Trophoblast cell (in vitro differentiated cells and primary cell): ENCODE measurements around the gene RPS6KL1.

Experiments
- DNase-seq, 2 donors: peaks; one replicate each; pipeline ENCODE4 v3.0.0-alpha.2; 2016
- H2AFZ ChIP-seq: 2 replicates; pipeline ENCODE4 v1.6.1; 2013; ENCODE audit warnings: low read length, moderate library complexity, mild to moderate bottlenecking; ENCODE audit not compliant: insufficient read depth, poor library complexity
- H2AK5ac ChIP-seq: 2 replicates; pipeline ENCODE4 v1.6.1; 2013; ENCODE audit warnings: mild to moderate bottlenecking, low read length
- H2BK120ac ChIP-seq: 2 replicates; pipeline ENCODE4 v1.6.1; 2013; ENCODE audit warnings: low read length, mild to moderate bottlenecking, moderate library complexity; ENCODE audit not compliant: insufficient read depth, poor library complexity
- H2BK12ac ChIP-seq: 2 replicates; pipeline ENCODE4 v1.6.1; 2013; ENCODE audit warnings: mild to moderate bottlenecking, low read length, moderate library complexity
- H2BK5ac ChIP-seq: 2 replicates; pipeline ENCODE4 v1.6.1; 2013; ENCODE audit warnings: low read length, low read depth, moderate library complexity, mild to moderate bottlenecking; ENCODE audit not compliant: poor library complexity
- H3K14ac ChIP-seq: 2 replicates; pipeline ENCODE4 v1.6.1; 2013; ENCODE audit warnings: mild to moderate bottlenecking, low read length
- H3K18ac ChIP-seq: 2 replicates; pipeline ENCODE4 v1.6.1; 2013; ENCODE audit warnings: mild to moderate bottlenecking, low read length
- H3K23ac ChIP-seq: 2 replicates; pipeline ENCODE4 v1.6.1; 2013; ENCODE audit warnings: low read length
- H3K27ac ChIP-seq: 2 replicates; pipeline ENCODE4 v1.5.1; 2013; ENCODE audit warnings: low read depth, mild to moderate bottlenecking, inconsistent platforms, low read length, moderate library complexity
- H3K27me3 ChIP-seq: 2 replicates; pipeline ENCODE4 v1.6.1; 2013; ENCODE audit warnings: inconsistent platforms, mild to moderate bottlenecking, low read length, moderate library complexity; ENCODE audit not compliant: insufficient read depth
- H3K36me3 ChIP-seq, 2 experiments: 1 replicate in 1 of 2; 2 replicates in 1 of 2; pipeline ENCODE4 v1.6.1; 2013; ENCODE audit warnings: low read length in 2 of 2, mild to moderate bottlenecking in 2 of 2, moderate library complexity in 1 of 2; ENCODE audit not compliant: insufficient read depth in 2 of 2, control insufficient read depth in 1 of 2
- H3K4ac ChIP-seq: 2 replicates; pipeline ENCODE4 v1.6.1; 2013; ENCODE audit warnings: low read depth, mild to moderate bottlenecking, low read length, moderate library complexity
- H3K4me1 ChIP-seq, 2 experiments: 1 replicate in 1 of 2; 2 replicates in 1 of 2; pipeline ENCODE4 v1.6.1; 2013; ENCODE audit warnings: low read length in 2 of 2, mild to moderate bottlenecking in 2 of 2, moderate library complexity in 1 of 2; ENCODE audit not compliant: insufficient read depth in 2 of 2, control insufficient read depth in 1 of 2
- H3K4me2 ChIP-seq: 2 replicates; pipeline ENCODE4 v1.6.1; 2013; ENCODE audit warnings: inconsistent platforms, mild to moderate bottlenecking, low read length, moderate library complexity
- H3K4me3 ChIP-seq: 2 replicates; pipeline ENCODE4 v1.5.1; 2013; ENCODE audit warnings: mild to moderate bottlenecking, low read depth, low read length, inconsistent platforms
- H3K79me1 ChIP-seq: one replicate; pipeline ENCODE4 v1.6.1; 2013; ENCODE audit warnings: low read length
- H3K79me2 ChIP-seq: 2 replicates; pipeline ENCODE4 v1.6.1; 2013; ENCODE audit warnings: low read length, mild to moderate bottlenecking; ENCODE audit not compliant: control insufficient read depth, insufficient read depth, poor library complexity
- H3K9ac ChIP-seq: 2 replicates; pipeline ENCODE4 v1.6.1; 2013; ENCODE audit warnings: mild to moderate bottlenecking, low read length
- H3K9me3 ChIP-seq: 2 replicates; pipeline ENCODE4 v1.6.1; 2013; ENCODE audit warnings: low read depth, mild to moderate bottlenecking, control low read depth, inconsistent platforms, low read length; ENCODE audit not compliant: insufficient read depth
- H4K12ac ChIP-seq: 2 replicates; pipeline ENCODE4 v1.6.1; 2013; ENCODE audit warnings: low read depth, mild to moderate bottlenecking, low read length, moderate library complexity
- H4K8ac ChIP-seq: 2 replicates; pipeline ENCODE4 v1.6.1; 2013; ENCODE audit warnings: low read depth, mild to moderate bottlenecking, low read length, moderate library complexity
- H4K91ac ChIP-seq: one replicate; pipeline ENCODE4 v1.6.1; 2013; ENCODE audit warnings: low read depth, mild to moderate bottlenecking, low read length, moderate library complexity
- WGBS: extraction: QIAGEN DNeasy Blood & Tissue Kit; methylation state at CpG from one replicate; pipeline ENCODE4 v1.1.7; 2013; ENCODE audit warnings: missing lambda C conversion rate; ENCODE audit not compliant: insufficient read length, insufficient coverage; ENCODE audit errors: extremely low coverage; 5-methylcytosine and 5-hydroxymethylcytosine counted together

The RPS6KL1 gene

DNA sequence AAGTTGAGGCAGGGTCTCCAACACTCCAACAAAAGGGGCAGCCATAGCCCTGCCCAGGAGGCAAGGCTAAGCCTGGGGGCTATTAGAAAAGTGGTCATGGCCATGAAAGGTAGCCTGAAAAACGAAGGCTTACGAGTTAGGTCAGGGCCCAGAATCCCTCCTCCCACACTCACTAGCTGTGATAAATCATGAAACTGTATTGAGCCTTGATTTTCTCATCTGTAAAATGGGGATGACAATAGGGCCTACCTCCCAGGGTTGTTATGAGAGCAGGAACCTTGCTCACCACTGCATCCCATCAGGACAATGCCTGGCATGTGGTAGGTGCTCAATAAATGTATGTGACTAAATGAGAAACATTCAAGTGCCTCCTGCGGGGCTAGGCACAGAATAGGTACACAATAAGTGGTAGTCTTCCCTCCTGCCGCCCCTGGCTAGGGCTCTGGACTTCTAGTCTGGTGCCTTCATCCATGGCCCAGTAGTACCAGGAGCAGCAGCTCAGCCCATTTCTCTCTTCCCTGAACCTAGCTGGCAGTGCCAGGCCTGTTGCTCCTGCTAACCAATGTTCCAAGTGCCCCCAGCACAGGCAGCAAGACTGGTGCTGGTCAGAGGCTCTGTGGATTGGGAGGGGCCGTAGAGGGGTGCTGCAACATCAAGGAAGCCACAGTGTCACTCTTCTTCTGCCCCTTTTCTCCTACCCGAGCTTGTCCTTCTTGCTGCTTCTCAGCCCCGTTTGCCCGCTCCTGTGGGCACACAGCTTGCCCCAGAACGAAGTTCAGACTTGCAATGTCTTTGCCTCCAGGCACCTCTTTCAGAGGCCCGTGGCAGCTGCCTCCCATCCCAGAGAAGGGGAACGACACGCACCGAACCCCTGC is 24.5 kb upstream of the RPS6KL1 start:
- H2BK5ac ChIP-seq = no peak overlapping the region
- no peak overlapping the region for H4K12ac ChIP-seq
- no peak overlapping the region for H4K91ac ChIP-seq
- H4K8ac ChIP-seq = no peak overlapping the region
- peaks cover 26 to 42% of the 10 kb centered on the region in 2 experiments for H3K36me3 ChIP-seq
- H3K79me2 ChIP-seq = no peaks in the 10 kb centered on the region
- no peaks in the 10 kb centered on the region for H3K27me3 ChIP-seq
- DNase-seq = no peak
- H3K14ac ChIP-seq = no peak overlapping the region
- no peak overlapping the region for H3K4me2 ChIP-seq
- H2BK120ac ChIP-seq = no peak overlapping the region
- no peak overlapping the region for H3K9ac ChIP-seq
- H3K27ac ChIP-seq = no peak overlapping the region
- no peak overlapping the region for H3K4ac ChIP-seq
- H2AK5ac ChIP-seq = no peak overlapping the region
- no peak overlapping the region for H3K18ac ChIP-seq
- no peaks in the 10 kb centered on the region for H3K4me1 ChIP-seq
- no peak overlapping the region for H3K23ac ChIP-seq
- no peak overlapping the region for H3K4me3 ChIP-seq
- no peaks in the 10 kb centered on the region for H3K9me3 ChIP-seq
- WGBS = no CpG with 5 or more reads among the region's 13 CpGs
- no peak overlapping the region for H2AFZ ChIP-seq
- H3K79me1 ChIP-seq = peaks cover 8% of the 10 kb centered on the region
- H2BK12ac ChIP-seq = no peak overlapping the region

- peaks cover under 1 to 5% of the 10 kb centered on the region in 2 experiments for H3K4me1 ChIP-seq
- no peak overlapping the region for H3K9ac ChIP-seq
- H2AFZ ChIP-seq = no peak overlapping the region
- no peak overlapping the region for H3K4ac ChIP-seq
- H3K23ac ChIP-seq = no peak overlapping the region
- H3K27me3 ChIP-seq = no peaks in the 10 kb centered on the region
- no peak overlapping the region for H4K12ac ChIP-seq
- no peak overlapping the region for H2AK5ac ChIP-seq
- no peak overlapping the region for H2BK5ac ChIP-seq
- no peak overlapping the region for H3K27ac ChIP-seq
- H2BK12ac ChIP-seq = no peak overlapping the region
- no peak overlapping the region for H4K91ac ChIP-seq
- H3K4me2 ChIP-seq = no peak overlapping the region
- no peak overlapping the region for H3K4me3 ChIP-seq
- H3K79me1 ChIP-seq = peaks cover 5% of the 10 kb centered on the region
- H3K36me3 ChIP-seq = peaks cover 32 to 42% of the 10 kb centered on the region in 2 experiments
- WGBS = no CpG with 5 or more reads among the region's 5 CpGs
- H2BK120ac ChIP-seq = no peak overlapping the region
- no peak overlapping the region for H3K18ac ChIP-seq
- H4K8ac ChIP-seq = no peak overlapping the region
- no peak overlapping the region for H3K14ac ChIP-seq
- no peak for DNase-seq
- no peaks in the 10 kb centered on the region for H3K9me3 ChIP-seq
- no peaks in the 10 kb centered on the region for H3K79me2 ChIP-seq
These were observed 23.7 kb upstream of the RPS6KL1 start for GRCh38 chr14:74946659-74947281.

- Histone ChIP-seq H2AFZ (no peak overlapping the region), H3K9me3 (no peaks in the 10 kb centered on the region), H3K4me3 (no peak overlapping the region), H3K27ac (no peak overlapping the region), H3K4ac (no peak overlapping the region), H3K9ac (no peak overlapping the region), H3K14ac (no peak overlapping the region), H4K91ac (no peak overlapping the region), H3K79me2 (no peaks in the 10 kb centered on the region), H4K8ac (no peak overlapping the region), H3K4me2 (no peak overlapping the region), H3K36me3 (peaks cover 29 to 39% of the 10 kb centered on the region in 2 experiments), H3K27me3 (no peaks in the 10 kb centered on the region), H3K23ac (no peak overlapping the region), H2AK5ac (no peak overlapping the region), H3K4me1 (peaks cover 5 to 8% of the 10 kb centered on the region in 2 experiments), H3K79me1 (no peaks in the 10 kb centered on the region), H4K12ac (no peak overlapping the region), H2BK12ac (no peak overlapping the region), H3K18ac (no peak overlapping the region), H2BK120ac (no peak overlapping the region), H2BK5ac (no peak overlapping the region)
- peak in 1 of 2 donors; percentile 69 for DNase-seq
- no CpG with 5 or more reads among the region's 17 CpGs for WGBS
These were observed 23.0 kb upstream of the RPS6KL1 start for GRCh38 chr14:74945852-74946658.

- no CpG with 5 or more reads among the region's 17 CpGs for WGBS
These were observed 22.3 kb upstream of the RPS6KL1 start for GRCh38 chr14:74945261-74945851.

More at GRCh38 chr14:74945261-74945851, 22.3 kb upstream of the RPS6KL1 start:
- Histone ChIP-seq H4K12ac (no peak overlapping the region), H3K79me2 (no peaks in the 10 kb centered on the region), H3K14ac (no peak overlapping the region), H3K27me3 (no peaks in the 10 kb centered on the region), H2BK5ac (no peak overlapping the region), H3K4me2 (no peak overlapping the region), H2BK120ac (no peak overlapping the region), H3K9me3 (no peaks in the 10 kb centered on the region), H3K36me3 (peaks cover 29 to 38% of the 10 kb centered on the region in 2 experiments), H3K4me1 (peaks cover 5 to 9% of the 10 kb centered on the region in 2 experiments), H4K91ac (no peak overlapping the region), H4K8ac (no peak overlapping the region), H3K4ac (no peak overlapping the region), H3K9ac (no peak overlapping the region), H3K18ac (no peak overlapping the region), H3K27ac (no peak overlapping the region), H2AFZ (no peak overlapping the region), H3K23ac (no peak overlapping the region), H2BK12ac (no peak overlapping the region), H3K4me3 (no peak overlapping the region), H3K79me1 (no peaks in the 10 kb centered on the region), H2AK5ac (no peak overlapping the region)
- DNase-seq = peak in 1 of 2 donors; percentile 63
